HG03064 (cell line): Measurements from ENCODE around the gene C1S.
"Not testable (repeated sequence)": the region's sequence is repeated elsewhere in the genome, so short reads cannot be mapped to it uniquely, and the experiment has no call there.

Experiments used
- ATAC-seq: cut with Tn5 transposase; IDR thresholded peaks from one replicate; pipeline ENCODE4 v1.9.1; 2021; ENCODE audit warnings: low read depth; ENCODE audit not compliant: unreplicated experiment

C1S gene

GRCh38 chr12:7045913-7046312 lies 14.6 kb upstream of the C1S start:
- ATAC-seq = no peak

GRCh38 chr12:7046383-7047105 lies 14.0 kb upstream of the C1S start:
- ATAC-seq = no peak

GRCh38 chr12:7047306-7047705 lies 13.2 kb upstream of the C1S start:
- no peak for ATAC-seq

GRCh38 chr12:7049445-7049951 lies 11.0 kb upstream of the C1S start:
- not testable (repeated sequence) for ATAC-seq

- ATAC-seq = not testable (repeated sequence)
Observed at GRCh38 chr12:7049973-7050372, 10.5 kb upstream of the C1S start.

- ATAC-seq = no peak
Observed at GRCh38 chr12:7054925-7055324, 5.6 kb upstream of the C1S start.

GRCh38 chr12:7055736-7056135 lies 4.8 kb upstream of the C1S start:
- not testable (repeated sequence) for ATAC-seq

GRCh38 chr12:7058163-7058845 lies 2.2 kb upstream of the C1S start:
- ATAC-seq = no peak

GRCh38 chr12:7058850-7059395 lies 1.6 kb upstream of the C1S start:
- no peak for ATAC-seq

- no peak for ATAC-seq
Observed at GRCh38 chr12:7059780-7060179, 738 bp upstream of the C1S start.

- ATAC-seq = no peak
Observed at GRCh38 chr12:7061138-7061537, 620 bp downstream of the C1S start.

GRCh38 chr12:7061596-7061995 lies 1.1 kb downstream of the C1S start:
- ATAC-seq = no peak

- no peak for ATAC-seq
Observed at GRCh38 chr12:7064516-7064915, 4.0 kb downstream of the C1S start.

- no peak for ATAC-seq
Observed at GRCh38 chr12:7065073-7065623, 4.6 kb downstream of the C1S start.

GRCh38 chr12:7066596-7066995 lies 6.1 kb downstream of the C1S start:
- no peak for ATAC-seq

- no peak for ATAC-seq
Observed at GRCh38 chr12:7067096-7067495, 6.6 kb downstream of the C1S start.

GRCh38 chr12:7068240-7068993 lies 7.9 kb downstream of the C1S start:
- ATAC-seq = no peak

GRCh38 chr12:7068994-7069346 lies 8.5 kb downstream of the C1S start:
- ATAC-seq = no peak

- no peak for ATAC-seq
Observed at GRCh38 chr12:7069386-7069785, 8.9 kb downstream of the C1S start.

GRCh38 chr12:7072035-7072434 lies 11.5 kb downstream of the C1S start:
- ATAC-seq = no peak

- no peak for ATAC-seq
Observed at GRCh38 chr12:7072554-7072953, 12.0 kb downstream of the C1S start.
